ENCODE data around the gene DLGAP4. TPM values are rescaled to one million over a fixed set of nuclear protein-coding genes. Genes with fewer than 3 reads are reported as not detected.

The DLGAP4 gene
- total and polyA plus RNA-seq, 2 experiments from 2014 or later, result 14.3 to 68.1 TPM

DNA sequence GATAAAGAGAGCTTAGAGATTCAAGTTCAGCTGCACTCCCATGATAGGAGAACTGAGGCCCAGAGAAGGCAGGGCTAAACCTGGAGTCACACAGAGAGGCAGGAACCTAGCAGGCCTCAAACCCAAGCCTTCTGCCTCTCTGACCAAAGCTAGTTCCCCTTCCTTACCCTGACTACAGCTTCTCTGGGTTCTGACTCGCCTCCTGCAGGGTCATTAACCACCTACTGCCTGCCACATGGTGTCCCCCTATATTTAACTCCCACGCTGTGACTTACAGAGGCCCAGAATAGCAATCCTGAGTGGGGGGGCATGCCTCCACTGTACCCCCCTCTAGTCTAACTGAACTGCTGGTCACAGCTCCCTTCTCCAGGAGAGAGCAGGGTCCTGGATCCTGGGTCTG, 84.1 kb downstream of the DLGAP4 start:
- Histone ChIP-seq H3K9me3 (ENCODE audit: low read depth) (no peaks in the 10 kb centered on the region), H3K79me2 (ENCODE audit: insufficient read depth) (no peaks in the 10 kb centered on the region), H3K4me1 (ENCODE audit: insufficient read depth) (no peaks in the 10 kb centered on the region), H3F3A (ENCODE audit: insufficient read depth) (no peaks in the 10 kb centered on the region), H3K4me2 (ENCODE audit: unreplicated experiment) (no peak overlapping the region), H3K27me3 (replicated peaks; ENCODE audit: insufficient read depth) (peaks cover 11% of the 10 kb centered on the region; the same call in 1 of the 2 replicates), H3K36me3 (ENCODE audit: low read depth) (no peaks in the 10 kb centered on the region), H3K9ac (no peak overlapping the region), H3K27ac (no peak overlapping the region), H2AFZ (no peak overlapping the region), H4K20me1 (ENCODE audit: insufficient read depth) (no peaks in the 10 kb centered on the region), H3K4me3 (no peak overlapping the region), H3K9me2 (ENCODE audit: insufficient read depth) (no peaks in the 10 kb centered on the region)
- 0 to 2% methylated on average over 2 of the region's 2 CpGs for WGBS, 2 experiments (ENCODE audit: low coverage in 1 of 2, low lambda C conversion rate in 2 of 2, missing lambda C conversion rate in 2 of 2)
- in situ Hi-C loops (cut with MboI), result no loop called here
- DNase-seq, result no peak
- TF ChIP-seq EZH2 (IDR thresholded peaks at IDR 0.05; ENCODE audit: insufficient read depth, poor library complexity, severe bottlenecking), result no peak
- no peak for TF ChIP-seq EZH2phosphoT487 (IDR thresholded peaks at IDR 0.05; ENCODE audit: insufficient read depth, low read depth)

DNA sequence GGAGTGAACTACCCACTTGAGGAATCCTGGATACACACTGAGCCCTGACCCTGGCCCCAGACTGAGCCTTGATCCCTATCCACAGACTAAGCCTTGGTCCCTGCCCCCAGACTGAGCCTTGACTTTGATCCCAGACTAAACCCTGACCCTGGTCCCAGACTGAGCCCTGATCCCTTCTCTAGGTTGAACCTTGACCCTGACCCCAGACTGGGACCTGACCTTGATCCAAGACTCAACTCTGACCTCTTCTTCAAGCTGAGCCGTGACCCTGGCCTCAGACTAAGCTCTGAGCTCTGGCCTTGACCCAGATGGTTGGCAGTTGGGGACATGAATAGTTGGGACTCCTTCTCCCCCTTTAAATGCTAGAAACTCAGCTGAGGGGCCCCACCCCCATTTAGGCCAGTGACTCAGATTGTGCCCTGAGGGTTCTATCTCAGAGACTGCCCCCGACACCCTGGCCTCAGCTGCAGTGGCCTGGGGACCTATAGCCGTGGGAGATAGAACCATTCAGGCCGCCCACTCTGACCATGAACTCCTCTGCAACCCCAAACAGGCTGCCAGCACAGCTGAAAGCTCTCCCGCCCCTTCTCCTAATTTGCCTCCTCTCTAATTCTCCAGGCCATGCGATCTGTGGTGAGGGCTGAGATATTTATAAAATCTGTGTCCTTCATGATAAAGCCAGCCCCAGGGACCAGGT, 84.7 kb downstream of the DLGAP4 start:
- TF ChIP-seq EZH2 (IDR thresholded peaks at IDR 0.05; ENCODE audit: insufficient read depth, poor library complexity, severe bottlenecking) (no peak), EZH2phosphoT487 (IDR thresholded peaks at IDR 0.05; ENCODE audit: insufficient read depth, low read depth) (no peak)
- in situ Hi-C loops (cut with MboI), result no loop called here
- Histone ChIP-seq H3K4me1 (ENCODE audit: insufficient read depth) (no peaks in the 10 kb centered on the region), H3K36me3 (ENCODE audit: low read depth) (no peaks in the 10 kb centered on the region), H3K4me2 (ENCODE audit: unreplicated experiment) (no peak overlapping the region), H3K27ac (no peak overlapping the region), H3K9ac (no peak overlapping the region), H3K4me3 (no peak overlapping the region), H3K9me3 (ENCODE audit: low read depth) (no peaks in the 10 kb centered on the region), H3F3A (ENCODE audit: insufficient read depth) (no peaks in the 10 kb centered on the region), H3K9me2 (ENCODE audit: insufficient read depth) (no peaks in the 10 kb centered on the region), H3K27me3 (replicated peaks; ENCODE audit: insufficient read depth) (peaks cover 11% of the 10 kb centered on the region; the same call in 1 of the 2 replicates), H4K20me1 (ENCODE audit: insufficient read depth) (no peaks in the 10 kb centered on the region), H3K79me2 (ENCODE audit: insufficient read depth) (no peaks in the 10 kb centered on the region), H2AFZ (no peak overlapping the region)
- 15 to 24% methylated on average over 6 of the region's 6 CpGs for WGBS, 2 experiments (ENCODE audit: low coverage in 1 of 2, low lambda C conversion rate in 2 of 2, missing lambda C conversion rate in 2 of 2)
- no peak for DNase-seq

DNA sequence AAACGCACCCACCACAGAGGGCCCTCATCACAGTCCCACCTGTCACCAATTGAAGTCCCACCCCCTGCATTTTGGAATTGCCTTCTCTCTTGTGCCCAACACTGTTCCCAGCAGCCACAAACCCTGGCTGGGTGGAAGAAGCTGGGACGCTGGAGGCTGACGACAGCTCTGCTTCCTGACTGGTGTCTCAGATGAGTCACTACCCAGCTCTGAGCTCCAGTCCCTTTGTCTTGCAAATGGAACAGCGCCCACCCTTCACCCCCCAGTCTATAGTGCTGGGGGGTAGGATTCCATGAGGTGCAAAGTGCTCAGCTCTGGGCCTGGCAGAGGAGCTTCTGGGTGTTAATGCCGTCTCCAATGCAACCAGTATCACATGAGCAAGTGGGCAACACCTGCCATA, 85.3 kb downstream of the DLGAP4 start:
- Histone ChIP-seq H3K27ac (no peak overlapping the region), H3K4me1 (ENCODE audit: insufficient read depth) (no peaks in the 10 kb centered on the region), H3K4me2 (ENCODE audit: unreplicated experiment) (no peak overlapping the region), H3K27me3 (replicated peaks; ENCODE audit: insufficient read depth) (peaks cover 11% of the 10 kb centered on the region; the same call in 1 of the 2 replicates), H3K9me2 (ENCODE audit: insufficient read depth) (no peaks in the 10 kb centered on the region), H3K4me3 (no peak overlapping the region), H4K20me1 (ENCODE audit: insufficient read depth) (no peaks in the 10 kb centered on the region), H3K9ac (no peak overlapping the region), H3K9me3 (ENCODE audit: low read depth) (no peaks in the 10 kb centered on the region), H2AFZ (no peak overlapping the region), H3K36me3 (ENCODE audit: low read depth) (no peaks in the 10 kb centered on the region), H3F3A (ENCODE audit: insufficient read depth) (no peaks in the 10 kb centered on the region), H3K79me2 (ENCODE audit: insufficient read depth) (no peaks in the 10 kb centered on the region)
- peak; percentile 43 for DNase-seq
- no peak for TF ChIP-seq EZH2phosphoT487 (IDR thresholded peaks at IDR 0.05; ENCODE audit: insufficient read depth, low read depth)
- 10 to 14% methylated on average over 5 of the region's 5 CpGs for WGBS, 2 experiments (ENCODE audit: low coverage in 1 of 2, low lambda C conversion rate in 2 of 2, missing lambda C conversion rate in 2 of 2)
- in situ Hi-C loops (cut with MboI), result no loop called here

DNA sequence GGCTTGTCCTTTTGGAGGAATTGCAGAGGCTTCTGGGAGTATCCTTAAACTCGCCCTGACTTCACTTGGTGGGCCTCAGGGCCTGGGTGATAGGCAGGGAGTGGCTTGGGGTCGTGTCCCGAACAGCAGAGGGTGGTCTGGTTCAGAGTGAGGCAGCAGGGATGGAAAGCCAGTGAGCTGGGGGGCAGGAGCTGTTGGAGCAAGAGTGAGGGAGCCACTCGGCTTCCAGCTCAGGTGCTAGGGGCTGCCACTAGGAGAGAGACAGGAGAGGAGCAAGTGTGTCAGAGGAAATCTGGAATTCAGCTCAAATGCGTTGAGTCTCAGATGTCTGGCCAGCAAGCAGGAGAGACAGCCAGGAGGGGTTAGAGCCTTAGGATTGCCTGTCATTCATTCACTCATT, 85.8 kb downstream of the DLGAP4 start:
- Histone ChIP-seq H3K4me2 (ENCODE audit: unreplicated experiment) (no peak overlapping the region), H3K9me3 (ENCODE audit: low read depth) (no peaks in the 10 kb centered on the region), H3K9ac (no peak overlapping the region), H2AFZ (no peak overlapping the region), H3K9me2 (ENCODE audit: insufficient read depth) (no peaks in the 10 kb centered on the region), H3K4me3 (no peak overlapping the region), H3K36me3 (ENCODE audit: low read depth) (no peaks in the 10 kb centered on the region), H4K20me1 (ENCODE audit: insufficient read depth) (no peaks in the 10 kb centered on the region), H3K79me2 (ENCODE audit: insufficient read depth) (no peaks in the 10 kb centered on the region), H3K4me1 (ENCODE audit: insufficient read depth) (no peaks in the 10 kb centered on the region), H3K27me3 (replicated peaks; ENCODE audit: insufficient read depth) (peaks cover 11% of the 10 kb centered on the region; the same call in 1 of the 2 replicates), H3K27ac (no peak overlapping the region), H3F3A (ENCODE audit: insufficient read depth) (no peaks in the 10 kb centered on the region)
- in situ Hi-C loops (cut with MboI), result no loop called here
- DNase-seq, result no peak
- TF ChIP-seq EZH2phosphoT487 (IDR thresholded peaks at IDR 0.05; ENCODE audit: insufficient read depth, low read depth), result no peak
- TF ChIP-seq EZH2 (IDR thresholded peaks at IDR 0.05; ENCODE audit: insufficient read depth, poor library complexity, severe bottlenecking), result no peak
- 16 to 18% methylated on average over 5 of the region's 5 CpGs for WGBS, 2 experiments (ENCODE audit: low coverage in 1 of 2, low lambda C conversion rate in 2 of 2, missing lambda C conversion rate in 2 of 2)
